H1 (cell line): Measurements from ENCODE around the gene CNOT8. TPM values are rescaled to one million over a fixed set of nuclear protein-coding genes. Genes with fewer than 3 reads are reported as not detected.

Experiments used
- ASH2L ChIP-seq: fragments of 200-600, 300-600 bp; sonication (generic); IDR thresholded peaks from one replicate; pipeline ENCODE4 v1.7.1; 2017; ENCODE audit warnings: low read length
- CBX5 ChIP-seq: fragments of 300-800, 300-1000 bp; sonication (generic); IDR thresholded peaks from 2 replicates; pipeline ENCODE4 v1.7.1; 2016; ENCODE audit warnings: antibody characterized with exemption, low read length, low read depth
- CBX8 ChIP-seq: fragments of 300-800, 300-1000 bp; sonication (generic); IDR thresholded peaks from 2 replicates; pipeline ENCODE4 v1.7.1; 2016; ENCODE audit warnings: low read depth, low read length, borderline replicate concordance
- EP300 ChIP-seq, 2 experiments: IDR thresholded peaks; 1 replicate in 1 of 2; 2 replicates in 1 of 2; pipeline ENCODE4 v1.6.1; 2011 to 2012; ENCODE audit warnings: low read depth in 2 of 2, low read length in 2 of 2, mild to moderate bottlenecking in 2 of 2, borderline replicate concordance in 1 of 2, inconsistent platforms in 1 of 2, moderate library complexity in 1 of 2
- GTF2F1 ChIP-seq: IDR thresholded peaks from 2 replicates; pipeline ENCODE4 v1.6.1; 2012; ENCODE audit warnings: low read depth, low read length, improper control_type of control experiment, borderline replicate concordance
- HDAC6 ChIP-seq: IDR thresholded peaks from one replicate; pipeline ENCODE4 v1.7.1; 2012; ENCODE audit warnings: low read depth, mild to moderate bottlenecking, inconsistent platforms, low read length, moderate library complexity
- JUN ChIP-seq: IDR thresholded peaks from 2 replicates; pipeline ENCODE4 v1.6.1; 2011; ENCODE audit warnings: low read depth, mild to moderate bottlenecking, improper control_type of control experiment, low read length
- KDM4A ChIP-seq: IDR thresholded peaks from one replicate; pipeline ENCODE4 v1.7.1; 2012; ENCODE audit warnings: low read depth, mild to moderate bottlenecking, moderate library complexity, low read length, inconsistent platforms; ENCODE audit not compliant: severe bottlenecking
- KDM5A ChIP-seq: fragments of 200-600 bp; IDR thresholded peaks from 2 replicates; pipeline ENCODE4 v1.7.1; 2012; ENCODE audit warnings: mild to moderate bottlenecking, low read length, inconsistent platforms, mixed read lengths
- NANOG ChIP-seq: IDR thresholded peaks from 2 replicates; pipeline ENCODE4 v1.6.1; 2011; ENCODE audit warnings: low read length, low read depth, mild to moderate bottlenecking, inconsistent platforms; ENCODE audit not compliant: insufficient read depth, poor library complexity, severe bottlenecking
- POLR2AphosphoS5 ChIP-seq: IDR thresholded peaks from 2 replicates; pipeline ENCODE4 v1.6.1; 2011; ENCODE audit warnings: low read depth, low read length
- POU5F1 ChIP-seq: IDR thresholded peaks from 2 replicates; pipeline ENCODE4 v1.6.1; 2011; ENCODE audit warnings: low read depth, mild to moderate bottlenecking, low read length, moderate library complexity
- RBBP5 ChIP-seq: IDR thresholded peaks from 2 replicates; pipeline ENCODE4 v1.7.1; 2012; ENCODE audit warnings: low read depth, mild to moderate bottlenecking, inconsistent platforms, low read length, moderate library complexity, borderline replicate concordance
- RXRA ChIP-seq: IDR thresholded peaks from 2 replicates; pipeline ENCODE4 v1.6.1; 2011; ENCODE audit warnings: low read depth, mild to moderate bottlenecking, low read length, moderate library complexity; ENCODE audit not compliant: insufficient read depth
- SP2 ChIP-seq: IDR thresholded peaks from 2 replicates; pipeline ENCODE4 v1.6.1; 2012; ENCODE audit warnings: mild to moderate bottlenecking, low read length, inconsistent platforms
- SP4 ChIP-seq: IDR thresholded peaks from 2 replicates; pipeline ENCODE4 v1.6.1; 2012; ENCODE audit warnings: low read length, inconsistent platforms
- SUZ12 ChIP-seq: fragments of 200-600 bp; sonication (generic); IDR thresholded peaks from 2 replicates; pipeline ENCODE4 v1.6.1; 2012; ENCODE audit warnings: mild to moderate bottlenecking, inconsistent platforms, low read length, moderate library complexity, mixed read lengths
- TEAD4 ChIP-seq: IDR thresholded peaks from 2 replicates; pipeline ENCODE4 v1.6.1; 2012; ENCODE audit warnings: low read depth, low read length, inconsistent platforms, mixed read lengths
- polyA plus RNA-seq, 7 experiments: library from polyadenylated mRNA; depleted of rRNA in 3 of 7; stranded (reverse) in 5 of 7; unstranded in 2 of 7; fragments of >200 nt in 5 of 7; fragments of 200-250 nt in 2 of 7; gene quantifications; 1 replicate in 5 of 7; 2 replicates in 1 of 7; 4 replicates in 1 of 7; pipeline versions ENCODE4 v1.2.1 to v1.2.3, GENCODE V29; 2011 to 2013; ENCODE audit warnings: missing spikeins in 2 of 7, mixed read lengths in 2 of 7
- total RNA-seq: library from RNA; stranded (reverse); fragmentation: NEBNext Ultra II Directional; extraction: Animal tissue kit (Norgen Biotek cat#: 25700); gene quantifications from 2 replicates; pipeline ENCODE4 v1.2.1, GENCODE V29; 2021
- TF ChIP-seq, protein P1 (sequence below): IDR thresholded peaks from 2 replicates; pipeline ENCODE4 v1.6.1; 2012; ENCODE audit warnings: inconsistent platforms
- TF ChIP-seq, protein P2 (sequence below): IDR thresholded peaks from 2 replicates; pipeline ENCODE4 v1.6.1; 2012; ENCODE audit warnings: inconsistent platforms
- TF ChIP-seq, protein P3 (sequence below), 3 experiments: IDR thresholded peaks; 1 replicate in 2 of 3; 2 replicates in 1 of 3; pipeline versions ENCODE4 v1.5.1 to v1.6.1; 2011; ENCODE audit warnings: low read length in 3 of 3, mild to moderate bottlenecking in 3 of 3, inconsistent platforms in 2 of 3, low read depth in 1 of 3, moderate library complexity in 1 of 3; ENCODE audit not compliant: insufficient read depth in 1 of 3; ENCODE audit errors: control extremely low read depth in 1 of 3

The CNOT8 gene
- total and polyA plus RNA-seq, 2 of the 8 experiments (the other 6 are each of a cell fraction or from before 2014, with no cell fraction given) = 36.4 to 62.9 TPM

DNA sequence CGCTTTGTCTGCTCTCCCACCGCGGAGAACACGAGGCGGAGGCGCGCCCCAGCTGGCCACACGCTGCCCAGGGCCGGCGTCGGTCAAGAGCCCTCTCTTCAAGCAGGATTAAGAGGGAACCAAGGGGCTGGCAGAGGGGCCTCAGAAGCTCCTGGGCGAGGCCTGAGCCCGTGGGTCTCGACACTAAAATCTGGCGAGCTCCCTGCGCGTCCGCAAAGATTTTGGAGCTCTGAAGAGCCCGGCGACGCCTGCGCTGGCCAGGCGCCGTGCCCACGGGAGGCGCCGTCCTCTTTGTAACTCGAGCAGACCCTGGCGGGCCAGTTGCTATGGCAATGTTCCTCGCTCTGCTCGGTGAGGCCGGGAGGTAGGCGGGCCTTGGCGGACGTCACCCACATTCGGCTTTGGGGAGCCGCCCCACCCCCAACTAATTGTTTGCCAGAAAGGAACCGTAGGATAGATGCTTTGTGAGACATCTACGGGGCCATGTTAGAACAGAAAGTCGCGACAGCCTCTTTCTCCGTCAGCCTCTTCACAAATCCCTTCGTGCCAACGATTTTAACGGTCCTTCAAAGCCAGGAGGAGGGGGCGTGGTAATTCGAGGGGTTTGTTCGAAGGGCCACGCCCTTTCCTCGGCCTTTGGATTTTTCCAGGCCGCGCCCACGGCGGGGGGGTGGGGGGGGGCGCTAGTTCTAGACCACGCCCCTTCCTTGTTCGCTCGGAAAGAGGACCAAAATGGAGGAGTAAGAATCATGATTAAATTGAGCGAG is 714 bp upstream of the CNOT8 start (continued):
- TF ChIP-seq TEAD4 (no peak), JUN (no peak), EP300 (IDR thresholded peaks at IDR 0.05; ENCODE audit: borderline replicate concordance in 1 of 2, low read depth in 2 of 2, low read length in 2 of 2) (no peak), KDM5A (no peak), SUZ12 (no peak), HDAC6 (no peak), RBBP5 (peak; percentile 58; the same call in 1 of the 2 replicates), ASH2L (peak; percentile 29), NANOG (no peak), CBX5 (no peak), CBX8 (no peak), SP2 (no peak), POLR2AphosphoS5 (peak; percentile 83; the same call in 1 of the 2 replicates), RXRA (no peak), KDM4A (peak; percentile 27), GTF2F1 (no peak; the same call in 1 of the 2 replicates), POU5F1 (no peak), SP4 (peak; percentile 34; the same call in 1 of the 2 replicates)
- TF ChIP-seq, protein P1, sequence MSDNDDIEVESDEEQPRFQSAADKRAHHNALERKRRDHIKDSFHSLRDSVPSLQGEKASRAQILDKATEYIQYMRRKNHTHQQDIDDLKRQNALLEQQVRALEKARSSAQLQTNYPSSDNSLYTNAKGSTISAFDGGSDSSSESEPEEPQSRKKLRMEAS = peak; percentile 96
- TF ChIP-seq, protein P2, sequence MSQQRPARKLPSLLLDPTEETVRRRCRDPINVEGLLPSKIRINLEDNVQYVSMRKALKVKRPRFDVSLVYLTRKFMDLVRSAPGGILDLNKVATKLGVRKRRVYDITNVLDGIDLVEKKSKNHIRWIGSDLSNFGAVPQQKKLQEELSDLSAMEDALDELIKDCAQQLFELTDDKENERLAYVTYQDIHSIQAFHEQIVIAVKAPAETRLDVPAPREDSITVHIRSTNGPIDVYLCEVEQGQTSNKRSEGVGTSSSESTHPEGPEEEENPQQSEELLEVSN = peak; percentile 79
- TF ChIP-seq, protein P3, sequence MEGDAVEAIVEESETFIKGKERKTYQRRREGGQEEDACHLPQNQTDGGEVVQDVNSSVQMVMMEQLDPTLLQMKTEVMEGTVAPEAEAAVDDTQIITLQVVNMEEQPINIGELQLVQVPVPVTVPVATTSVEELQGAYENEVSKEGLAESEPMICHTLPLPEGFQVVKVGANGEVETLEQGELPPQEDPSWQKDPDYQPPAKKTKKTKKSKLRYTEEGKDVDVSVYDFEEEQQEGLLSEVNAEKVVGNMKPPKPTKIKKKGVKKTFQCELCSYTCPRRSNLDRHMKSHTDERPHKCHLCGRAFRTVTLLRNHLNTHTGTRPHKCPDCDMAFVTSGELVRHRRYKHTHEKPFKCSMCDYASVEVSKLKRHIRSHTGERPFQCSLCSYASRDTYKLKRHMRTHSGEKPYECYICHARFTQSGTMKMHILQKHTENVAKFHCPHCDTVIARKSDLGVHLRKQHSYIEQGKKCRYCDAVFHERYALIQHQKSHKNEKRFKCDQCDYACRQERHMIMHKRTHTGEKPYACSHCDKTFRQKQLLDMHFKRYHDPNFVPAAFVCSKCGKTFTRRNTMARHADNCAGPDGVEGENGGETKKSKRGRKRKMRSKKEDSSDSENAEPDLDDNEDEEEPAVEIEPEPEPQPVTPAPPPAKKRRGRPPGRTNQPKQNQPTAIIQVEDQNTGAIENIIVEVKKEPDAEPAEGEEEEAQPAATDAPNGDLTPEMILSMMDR (IDR thresholded peaks at IDR 0.05; ENCODE audit: control extremely low read depth in 1 of 3, insufficient read depth in 1 of 3, low read depth in 1 of 3, low read length in 3 of 3) = no peak
